H9 (cell line): ENCODE results near the gene RIMBP2. TPM values are rescaled to one million over a fixed set of nuclear protein-coding genes. Genes with fewer than 3 reads are reported as not detected.

Source experiments
- DNase-seq: peaks from one replicate; pipeline ENCODE4 v3.0.0-alpha.2; 2017
- H2AFZ ChIP-seq: one replicate; pipeline ENCODE4 v1.6.1; 2013; ENCODE audit warnings: mild to moderate bottlenecking, low read length, control low read depth, moderate library complexity
- H2AK5ac ChIP-seq: 2 replicates; pipeline ENCODE4 v1.6.1; 2013; ENCODE audit warnings: low read length, control low read depth, mixed read lengths; ENCODE audit not compliant: insufficient read length
- H2BK120ac ChIP-seq: one replicate; pipeline ENCODE4 v1.6.1; 2013; ENCODE audit warnings: low read depth, mild to moderate bottlenecking, low read length, control low read depth, inconsistent platforms; ENCODE audit not compliant: poor library complexity, severe bottlenecking
- H2BK12ac ChIP-seq: 2 replicates; pipeline ENCODE4 v1.6.1; 2013; ENCODE audit warnings: low read length, control low read depth, mixed read lengths, low read depth; ENCODE audit not compliant: insufficient read length
- H2BK15ac ChIP-seq: 2 replicates; pipeline ENCODE4 v1.6.1; 2013; ENCODE audit warnings: low read depth, low read length, control low read depth
- H2BK20ac ChIP-seq: one replicate; pipeline ENCODE4 v1.6.1; 2013; ENCODE audit warnings: low read depth, mild to moderate bottlenecking, low read length, control low read depth, inconsistent platforms; ENCODE audit not compliant: poor library complexity, severe bottlenecking
- H2BK5ac ChIP-seq: 2 replicates; pipeline ENCODE4 v1.6.1; 2013; ENCODE audit warnings: low read length, control low read depth, mixed read lengths; ENCODE audit not compliant: insufficient read length
- H3K14ac ChIP-seq: 2 replicates; pipeline ENCODE4 v1.6.1; 2013; ENCODE audit warnings: low read length, control low read depth; ENCODE audit not compliant: insufficient read depth
- H3K18ac ChIP-seq: 2 replicates; pipeline ENCODE4 v1.6.1; 2013; ENCODE audit warnings: low read depth, mild to moderate bottlenecking, mixed read lengths, low read length, control low read depth; ENCODE audit not compliant: insufficient read length
- H3K23ac ChIP-seq: 2 replicates; pipeline ENCODE4 v1.6.1; 2013; ENCODE audit warnings: low read length, control low read depth, mixed read lengths, low read depth; ENCODE audit not compliant: insufficient read length
- H3K23me2 ChIP-seq: 2 replicates; pipeline ENCODE4 v1.6.1; 2013; ENCODE audit warnings: low read depth, mild to moderate bottlenecking, mixed read lengths, low read length, control low read depth; ENCODE audit not compliant: insufficient read length, poor library complexity, severe bottlenecking
- H3K27ac ChIP-seq: 2 replicates; pipeline ENCODE4 v1.5.1; 2013; ENCODE audit warnings: low read length, control low read depth, mixed read lengths, low read depth; ENCODE audit not compliant: insufficient read length
- H3K27me3 ChIP-seq: 2 replicates; pipeline ENCODE4 v1.6.1; 2013; ENCODE audit warnings: low read length, control low read depth, inconsistent platforms; ENCODE audit not compliant: insufficient read depth
- H3K4ac ChIP-seq: 2 replicates; pipeline ENCODE4 v1.6.1; 2013; ENCODE audit warnings: low read depth, mild to moderate bottlenecking, control low read depth, inconsistent platforms, low read length, moderate library complexity
- H3K4me1 ChIP-seq: 2 replicates; pipeline ENCODE4 v1.6.1; 2013; ENCODE audit warnings: low read length, control low read depth, inconsistent platforms; ENCODE audit not compliant: insufficient read depth
- H3K4me2 ChIP-seq: 2 replicates; pipeline ENCODE4 v1.6.1; 2013; ENCODE audit warnings: low read length, control low read depth, mixed read lengths; ENCODE audit not compliant: insufficient read length, insufficient read depth
- H3K56ac ChIP-seq: 2 replicates; pipeline ENCODE4 v1.6.1; 2013; ENCODE audit warnings: low read depth, mild to moderate bottlenecking, mixed read lengths, low read length, control low read depth; ENCODE audit not compliant: insufficient read length
- H3K79me1 ChIP-seq: 2 replicates; pipeline ENCODE4 v1.6.1; 2013; ENCODE audit warnings: low read depth, mild to moderate bottlenecking, moderate library complexity, low read length, control low read depth, inconsistent platforms; ENCODE audit not compliant: insufficient read depth, poor library complexity, severe bottlenecking
- H3K79me2 ChIP-seq: 2 replicates; pipeline ENCODE4 v1.6.1; 2013; ENCODE audit warnings: low read length, control low read depth, inconsistent platforms; ENCODE audit not compliant: insufficient read depth
- H3K9ac ChIP-seq: 2 replicates; pipeline ENCODE4 v1.6.1; 2013; ENCODE audit warnings: low read length, control low read depth, mixed read lengths; ENCODE audit not compliant: insufficient read length; ENCODE audit errors: extremely low read depth
- H3K9me3 ChIP-seq: one replicate; pipeline ENCODE4 v1.6.1; 2013; ENCODE audit warnings: low read depth, low read length, inconsistent platforms; ENCODE audit not compliant: control insufficient read depth
- H3T11ph ChIP-seq: one replicate; pipeline ENCODE4 v1.6.1; 2013; ENCODE audit warnings: mild to moderate bottlenecking, low read length, control low read depth, inconsistent platforms
- H4K20me1 ChIP-seq: one replicate; pipeline ENCODE4 v1.6.1; 2013; ENCODE audit not compliant: control insufficient read depth, insufficient read length, insufficient read depth
- H4K5ac ChIP-seq: 2 replicates; pipeline ENCODE4 v1.6.1; 2013; ENCODE audit warnings: low read depth, mild to moderate bottlenecking, mixed read lengths, low read length, control low read depth; ENCODE audit not compliant: insufficient read length
- H4K8ac ChIP-seq: replicated peaks from 2 replicates; pipeline ENCODE4 v1.6.1; 2013; ENCODE audit warnings: low read length, control low read depth, mixed read lengths, low read depth; ENCODE audit not compliant: insufficient read length
- H4K91ac ChIP-seq: 2 replicates; pipeline ENCODE4 v1.6.1; 2013; ENCODE audit warnings: low read depth, mild to moderate bottlenecking, moderate library complexity, mixed read lengths, low read length, control low read depth; ENCODE audit not compliant: insufficient read length
- H3K27ac Mint-ChIP-seq, 3 experiments: 2 replicates in 2 of 3; 3 replicates in 1 of 3; pipeline ENCODE4 v1.8.0; 2020 to 2021; ENCODE audit warnings: mixed read lengths in 3 of 3, mild to moderate bottlenecking in 1 of 3, moderate library complexity in 1 of 3
- H3K27me3 Mint-ChIP-seq: 2 replicates; pipeline ENCODE4 v1.8.0; 2021; ENCODE audit warnings: low read depth, mild to moderate bottlenecking, moderate library complexity, mixed read lengths
- H3K36me3 Mint-ChIP-seq, 3 experiments: 2 replicates in 2 of 3; 3 replicates in 1 of 3; pipeline ENCODE4 v1.8.0; 2020 to 2021; ENCODE audit warnings: low read depth in 3 of 3, mixed read lengths in 3 of 3; ENCODE audit not compliant: insufficient read depth in 1 of 3
- H3K4me1 Mint-ChIP-seq, 2 experiments: 2 replicates each; pipeline ENCODE4 v1.8.0; 2020; ENCODE audit warnings: mixed read lengths in 2 of 2
- H3K4me3 Mint-ChIP-seq, 2 experiments: 2 replicates in 1 of 2; 3 replicates in 1 of 2; pipeline ENCODE4 v1.8.0; 2020 to 2021; ENCODE audit warnings: mild to moderate bottlenecking in 2 of 2, mixed read lengths in 2 of 2, moderate library complexity in 1 of 2
- H3K9me3 Mint-ChIP-seq, 2 experiments: 2 replicates in 1 of 2; 3 replicates in 1 of 2; pipeline ENCODE4 v1.8.0; 2020; ENCODE audit warnings: mild to moderate bottlenecking in 2 of 2, mixed read lengths in 2 of 2, moderate library complexity in 1 of 2
- CTCF ChIP-seq: fragments of 200-600 bp; sonication (generic); conservative IDR thresholded peaks from 3 replicates; pipeline ENCODE4 v1.8.0; 2021; ENCODE audit warnings: antibody characterized with exemption, mild to moderate bottlenecking
- WGBS: extraction: QIAGEN DNeasy Blood & Tissue Kit; methylation state at CpG from one replicate; pipeline ENCODE4 v1.1.7; 2013; ENCODE audit warnings: missing lambda C conversion rate, low lambda C conversion rate, mixed read lengths; ENCODE audit not compliant: insufficient read length; ENCODE audit errors: extremely low coverage; 5-methylcytosine and 5-hydroxymethylcytosine counted together
- total RNA-seq: library from RNA; stranded (reverse); gene quantifications from 2 replicates; pipeline ENCODE4 v1.2.1, GENCODE V29; 2021

Gene RIMBP2
- total RNA-seq, 1 experiment from 2014 or later: 0.70 TPM

GRCh38 chr12:130520784-130521183 lies 195.3 kb downstream of the RIMBP2 start:
- Histone ChIP-seq H2BK15ac (no peak overlapping the region), H4K5ac (no peak overlapping the region), H3K23me2 (no peaks in the 10 kb centered on the region), H2BK12ac (no peak overlapping the region), H3T11ph (no peak overlapping the region), H3K14ac (no peak overlapping the region), H3K56ac (no peak overlapping the region), H3K9me3 (peaks cover 8% of the 10 kb centered on the region), H3K23ac (no peak overlapping the region), H3K18ac (no peak overlapping the region), H3K4me1 (no peaks in the 10 kb centered on the region), H3K9ac (no peak overlapping the region), H3K79me2 (no peaks in the 10 kb centered on the region), H4K8ac (no peak overlapping the region), H3K27ac (no peak overlapping the region), H4K91ac (no peak overlapping the region), H2AK5ac (no peak overlapping the region), H2BK5ac (no peak overlapping the region), H2BK20ac (no peak overlapping the region), H4K20me1 (no peaks in the 10 kb centered on the region), H3K27me3 (no peaks in the 10 kb centered on the region; the same call in 1 of the 2 replicates), H3K79me1 (no peaks in the 10 kb centered on the region), H2AFZ (no peak overlapping the region), H2BK120ac (no peak overlapping the region), H3K4ac (no peak overlapping the region), H3K4me2 (no peak overlapping the region)
- peaks cover 3 to 10% of the 10 kb centered on the region in 2 experiments for H3K4me1 Mint-ChIP-seq
- peaks cover 0 to 8% (median 0%) of the 10 kb centered on the region in 3 experiments; a peak in 5 of 7 replicates for H3K36me3 Mint-ChIP-seq
- no CpG with 5 or more reads among the region's 3 CpGs for WGBS
- no peak for TF ChIP-seq CTCF
- no peak overlapping the region for H3K27ac Mint-ChIP-seq
- H3K9me3 Mint-ChIP-seq: peaks cover 9% of the 10 kb centered on the region in 2 experiments; a peak in 4 of 5 replicates
- DNase-seq: no peak
- H3K4me3 Mint-ChIP-seq: no peak overlapping the region
- H3K27me3 Mint-ChIP-seq: peaks cover 15% of the 10 kb centered on the region
